ENCODE data around the gene EXPH5. TPM values are rescaled to one million over a fixed set of nuclear protein-coding genes. Genes with fewer than 3 reads are reported as not detected.

Gene EXPH5
- total RNA-seq, 1 donor from 2014 or later, result 0.59 TPM

DNA sequence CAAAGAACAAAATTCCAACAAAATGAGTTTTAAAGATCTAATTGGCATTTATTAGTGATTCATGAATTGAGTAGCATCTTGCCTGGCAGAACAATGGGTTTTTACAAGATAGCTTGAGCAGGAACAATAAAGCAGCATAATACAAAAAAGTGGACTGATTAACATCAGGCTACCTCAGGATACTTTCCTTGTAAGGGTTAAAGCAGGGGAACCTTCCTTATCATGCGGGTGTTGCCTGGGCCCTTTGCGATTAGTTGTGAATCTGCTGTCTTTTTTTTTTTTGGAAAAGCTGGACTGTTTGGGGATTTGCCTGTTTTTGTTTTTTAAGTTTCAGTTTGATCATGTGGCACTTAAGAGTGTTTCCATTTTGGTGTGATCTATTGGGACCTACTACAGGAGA is 37.5 kb downstream of the EXPH5 start:
- H3K4me1 Mint-ChIP-seq (ENCODE audit: unreplicated experiment), result peaks cover 25% of the 10 kb centered on the region
- peak; percentile 4 for DNase-seq (ENCODE audit: extremely low spot score, unreplicated experiment)
- H3K36me3 Mint-ChIP-seq (ENCODE audit: unreplicated experiment), result no peaks in the 10 kb centered on the region
- no peaks in the 10 kb centered on the region for H3K9me3 Mint-ChIP-seq (ENCODE audit: unreplicated experiment)
- no peaks in the 10 kb centered on the region for H3K27me3 Mint-ChIP-seq (ENCODE audit: unreplicated experiment)
- TF ChIP-seq, protein P1, sequence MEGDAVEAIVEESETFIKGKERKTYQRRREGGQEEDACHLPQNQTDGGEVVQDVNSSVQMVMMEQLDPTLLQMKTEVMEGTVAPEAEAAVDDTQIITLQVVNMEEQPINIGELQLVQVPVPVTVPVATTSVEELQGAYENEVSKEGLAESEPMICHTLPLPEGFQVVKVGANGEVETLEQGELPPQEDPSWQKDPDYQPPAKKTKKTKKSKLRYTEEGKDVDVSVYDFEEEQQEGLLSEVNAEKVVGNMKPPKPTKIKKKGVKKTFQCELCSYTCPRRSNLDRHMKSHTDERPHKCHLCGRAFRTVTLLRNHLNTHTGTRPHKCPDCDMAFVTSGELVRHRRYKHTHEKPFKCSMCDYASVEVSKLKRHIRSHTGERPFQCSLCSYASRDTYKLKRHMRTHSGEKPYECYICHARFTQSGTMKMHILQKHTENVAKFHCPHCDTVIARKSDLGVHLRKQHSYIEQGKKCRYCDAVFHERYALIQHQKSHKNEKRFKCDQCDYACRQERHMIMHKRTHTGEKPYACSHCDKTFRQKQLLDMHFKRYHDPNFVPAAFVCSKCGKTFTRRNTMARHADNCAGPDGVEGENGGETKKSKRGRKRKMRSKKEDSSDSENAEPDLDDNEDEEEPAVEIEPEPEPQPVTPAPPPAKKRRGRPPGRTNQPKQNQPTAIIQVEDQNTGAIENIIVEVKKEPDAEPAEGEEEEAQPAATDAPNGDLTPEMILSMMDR (IDR thresholded peaks at IDR 0.05), result no peak
- no peak overlapping the region for H3K27ac Mint-ChIP-seq (ENCODE audit: unreplicated experiment)
- H3K4me3 Mint-ChIP-seq (ENCODE audit: unreplicated experiment), result no peak overlapping the region

DNA sequence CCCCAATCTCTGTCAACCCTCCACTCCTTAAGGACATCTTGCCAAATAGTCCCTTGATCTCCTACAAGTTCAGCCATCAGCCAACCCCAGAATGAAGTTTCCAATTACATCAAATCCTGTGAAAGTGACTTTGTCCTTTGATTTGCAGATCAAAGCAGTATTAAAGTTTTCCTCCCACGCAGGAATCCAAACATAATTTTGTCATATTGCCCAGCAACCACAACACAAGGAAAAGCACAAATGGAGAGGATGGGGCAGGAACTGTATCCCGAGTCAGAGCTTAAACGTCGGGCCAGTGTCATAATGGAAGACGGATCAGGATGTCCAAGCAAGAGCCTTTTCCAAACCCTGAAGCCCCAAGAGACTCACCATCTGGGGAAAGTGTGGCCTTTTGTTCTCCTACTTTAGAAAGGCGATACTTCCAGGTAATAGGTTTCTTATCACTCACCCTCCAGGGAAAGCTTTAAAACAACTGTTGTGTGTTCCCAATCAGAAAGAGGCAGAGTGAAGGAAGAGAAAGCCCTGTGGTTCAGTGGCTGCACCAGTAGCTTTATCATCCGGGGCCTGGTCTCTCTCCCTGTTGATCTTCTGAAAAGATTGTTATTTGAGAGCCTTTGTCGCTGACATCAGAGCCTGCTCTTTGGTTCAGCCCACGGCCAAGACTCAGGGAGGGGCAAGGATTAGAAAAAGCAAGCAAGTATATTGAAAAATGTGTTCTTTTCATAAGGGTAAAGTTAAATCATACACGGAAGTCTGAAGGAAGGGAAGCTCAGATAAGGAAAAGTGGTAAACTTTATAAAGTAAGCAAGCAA is 41.7 kb downstream of the EXPH5 start:
- no peaks in the 10 kb centered on the region for H3K9me3 Mint-ChIP-seq (ENCODE audit: unreplicated experiment)
- H3K36me3 Mint-ChIP-seq (ENCODE audit: unreplicated experiment), result no peaks in the 10 kb centered on the region
- H3K4me1 Mint-ChIP-seq (ENCODE audit: unreplicated experiment), result no peaks in the 10 kb centered on the region
- TF ChIP-seq, protein P1 (IDR thresholded peaks at IDR 0.05), result no peak
- H3K4me3 Mint-ChIP-seq (ENCODE audit: unreplicated experiment), result no peak overlapping the region
- no peak overlapping the region for H3K27ac Mint-ChIP-seq (ENCODE audit: unreplicated experiment)
- peak; percentile 30 for DNase-seq (ENCODE audit: extremely low spot score, unreplicated experiment)
- no peaks in the 10 kb centered on the region for H3K27me3 Mint-ChIP-seq (ENCODE audit: unreplicated experiment)

DNA sequence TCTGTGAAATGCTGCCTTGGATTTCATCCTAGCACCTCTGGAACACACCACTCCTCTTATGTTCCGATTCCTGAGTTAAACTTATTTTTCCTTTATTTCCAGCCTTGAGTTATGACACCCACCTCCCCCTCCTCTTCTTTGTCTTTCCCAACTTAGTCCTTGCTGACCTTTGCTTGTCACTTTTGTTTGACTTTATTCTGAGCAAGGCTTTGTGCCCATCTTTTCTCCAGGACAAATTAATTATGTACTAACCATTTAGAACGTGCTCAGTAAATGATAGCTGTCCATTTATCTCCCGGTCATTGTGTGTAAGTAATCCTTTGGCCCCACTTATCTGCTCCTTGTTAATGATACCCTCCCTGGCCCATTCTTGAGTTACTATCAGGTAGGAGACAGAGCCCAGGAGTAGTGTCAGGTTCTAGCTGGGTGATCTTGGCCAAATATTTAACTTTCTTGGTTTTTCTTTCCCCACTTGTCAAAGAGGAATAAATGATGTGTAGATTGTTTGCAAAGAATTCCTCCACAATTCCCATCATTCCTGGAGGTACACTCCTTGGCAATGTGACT is 44.2 kb downstream of the EXPH5 start:
- no peak overlapping the region for H3K4me3 Mint-ChIP-seq (ENCODE audit: unreplicated experiment)
- H3K36me3 Mint-ChIP-seq (ENCODE audit: unreplicated experiment), result no peaks in the 10 kb centered on the region
- DNase-seq (ENCODE audit: extremely low spot score, unreplicated experiment), result no peak
- no peaks in the 10 kb centered on the region for H3K27me3 Mint-ChIP-seq (ENCODE audit: unreplicated experiment)
- TF ChIP-seq, protein P1 (IDR thresholded peaks at IDR 0.05), result no peak
- no peak overlapping the region for H3K27ac Mint-ChIP-seq (ENCODE audit: unreplicated experiment)
- H3K9me3 Mint-ChIP-seq (ENCODE audit: unreplicated experiment), result no peaks in the 10 kb centered on the region
- H3K4me1 Mint-ChIP-seq (ENCODE audit: unreplicated experiment), result no peaks in the 10 kb centered on the region

DNA sequence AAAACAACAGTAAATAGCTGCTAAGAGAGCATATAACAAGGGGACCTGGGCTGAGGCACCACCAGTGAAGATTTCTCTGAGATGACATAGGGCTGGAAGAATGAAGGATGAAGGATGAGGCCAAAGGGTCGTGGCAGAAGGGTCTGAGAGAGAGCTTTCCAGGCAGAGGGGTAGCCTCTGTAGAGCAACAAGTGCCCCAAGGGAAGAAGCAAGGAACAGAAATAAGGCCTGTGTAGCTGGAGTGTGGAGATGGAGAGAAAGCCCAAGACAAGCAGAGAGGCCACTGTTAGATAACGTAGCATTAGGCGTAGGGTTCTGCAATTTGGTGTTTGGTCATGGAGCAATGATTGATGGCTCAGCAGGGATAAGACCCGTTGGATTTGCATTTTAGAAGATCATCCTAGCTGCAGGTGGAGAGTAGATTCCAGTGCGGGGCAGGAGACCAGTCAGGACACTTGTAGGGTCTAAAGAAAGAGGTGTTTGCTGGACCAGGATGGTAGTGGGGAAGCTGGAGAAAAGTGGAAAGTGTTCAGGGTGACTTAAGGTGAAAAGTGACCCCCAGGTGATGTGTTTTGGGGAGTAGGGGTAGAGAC is 47.6 kb downstream of the EXPH5 start:
- H3K27me3 Mint-ChIP-seq (ENCODE audit: unreplicated experiment), result no peaks in the 10 kb centered on the region
- H3K27ac Mint-ChIP-seq (ENCODE audit: unreplicated experiment), result no peak overlapping the region
- H3K9me3 Mint-ChIP-seq (ENCODE audit: unreplicated experiment), result no peaks in the 10 kb centered on the region
- H3K4me3 Mint-ChIP-seq (ENCODE audit: unreplicated experiment), result no peak overlapping the region
- no peaks in the 10 kb centered on the region for H3K4me1 Mint-ChIP-seq (ENCODE audit: unreplicated experiment)
- H3K36me3 Mint-ChIP-seq (ENCODE audit: unreplicated experiment), result no peaks in the 10 kb centered on the region
- no peak for DNase-seq (ENCODE audit: extremely low spot score, unreplicated experiment)
- TF ChIP-seq, protein P1 (IDR thresholded peaks at IDR 0.05), result no peak

DNA sequence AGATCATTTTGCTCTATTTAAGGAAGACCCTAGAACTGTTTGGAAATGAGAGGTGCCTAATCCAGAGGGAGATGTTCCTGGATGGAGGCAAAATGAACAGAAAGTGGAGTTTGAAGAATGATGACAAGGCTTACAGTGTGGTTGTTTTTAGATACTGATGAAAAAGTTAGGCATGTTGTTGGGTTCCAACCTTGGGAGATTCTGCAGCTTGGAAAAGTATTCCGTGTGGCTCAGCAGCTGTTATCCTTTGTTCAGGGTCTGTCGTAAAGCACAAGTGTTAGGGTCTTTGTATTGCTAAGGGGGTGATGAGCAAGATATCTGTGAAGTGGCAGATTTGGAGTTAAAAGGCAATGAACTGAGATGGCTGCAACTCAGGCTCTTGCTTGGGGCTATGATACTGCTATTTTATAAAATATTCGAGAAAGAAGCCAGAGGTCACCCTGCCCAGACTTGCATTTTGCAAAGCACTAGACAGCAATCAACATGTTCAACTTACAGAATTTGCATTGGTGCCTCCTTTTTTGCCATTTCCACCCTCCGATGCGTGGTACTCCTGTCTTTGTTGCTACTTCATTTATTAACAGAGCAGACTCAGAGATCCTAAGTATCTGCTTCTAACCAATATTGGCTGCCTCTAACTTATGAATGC is 50.1 kb downstream of the EXPH5 start:
- Mint-ChIP-seq H3K27me3 (ENCODE audit: unreplicated experiment) (no peaks in the 10 kb centered on the region), H3K36me3 (ENCODE audit: unreplicated experiment) (no peaks in the 10 kb centered on the region), H3K9me3 (ENCODE audit: unreplicated experiment) (no peaks in the 10 kb centered on the region), H3K4me1 (ENCODE audit: unreplicated experiment) (no peaks in the 10 kb centered on the region), H3K27ac (ENCODE audit: unreplicated experiment) (no peak overlapping the region), H3K4me3 (ENCODE audit: unreplicated experiment) (no peak overlapping the region)
- DNase-seq (ENCODE audit: extremely low spot score, unreplicated experiment), result no peak
- TF ChIP-seq, protein P1 (IDR thresholded peaks at IDR 0.05), result no peak

All from osteocyte (in vitro differentiated cells).